Kidney epithelial cell (primary cell): ENCODE measurements around the gene ELP4. TPM values are rescaled to one million over a fixed set of nuclear protein-coding genes. Genes with fewer than 3 reads are reported as not detected.

ENCODE experiments used
- DNase-seq: peaks from one replicate; pipeline ENCODE4 v3.0.0-alpha.2; 2010; ENCODE audit warnings: low read depth
- H3K27me3 ChIP-seq: 2 replicates; pipeline ENCODE4 v1.6.0; 2011; ENCODE audit warnings: low read length; ENCODE audit not compliant: control insufficient read depth, insufficient read depth
- H3K36me3 ChIP-seq: 2 replicates; pipeline ENCODE4 v1.5.1; 2011; ENCODE audit warnings: low read length; ENCODE audit not compliant: control insufficient read depth, insufficient read depth
- H3K4me3 ChIP-seq: 2 replicates; pipeline ENCODE4 v1.5.1; 2011; ENCODE audit warnings: low read depth, mild to moderate bottlenecking, control low read depth, low read length
- total RNA-seq: library from RNA; depleted of rRNA; stranded (reverse); fragments of >200 nt; gene quantifications from 2 replicates; pipeline ENCODE4 v1.2.3, GENCODE V29; 2015
- TF ChIP-seq, protein P1 (sequence below): IDR thresholded peaks from 2 replicates; pipeline ENCODE4 v1.5.1; 2011; ENCODE audit warnings: mild to moderate bottlenecking, moderate library complexity, low read length, control low read depth, inconsistent platforms; ENCODE audit not compliant: insufficient read depth, poor library complexity, severe bottlenecking

Gene ELP4
- total RNA-seq, 1 donor from 2014 or later, result 19.1 TPM

DNA sequence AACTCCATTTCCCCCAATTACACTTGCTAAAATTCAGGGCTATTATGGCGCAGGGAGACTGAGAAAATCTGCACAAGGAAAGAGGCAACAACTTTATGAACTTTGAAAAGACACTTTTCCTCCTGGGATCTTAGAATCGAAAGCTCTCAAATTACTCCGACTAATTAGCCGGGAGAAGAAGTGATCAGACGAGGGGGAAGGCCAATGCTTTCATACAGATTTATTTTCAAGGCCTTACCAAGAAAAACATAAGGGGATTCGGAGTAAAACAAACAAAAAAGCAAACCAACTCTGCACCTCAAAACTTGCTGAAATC, 299.9 kb downstream of the ELP4 start:
- TF ChIP-seq, protein P1, sequence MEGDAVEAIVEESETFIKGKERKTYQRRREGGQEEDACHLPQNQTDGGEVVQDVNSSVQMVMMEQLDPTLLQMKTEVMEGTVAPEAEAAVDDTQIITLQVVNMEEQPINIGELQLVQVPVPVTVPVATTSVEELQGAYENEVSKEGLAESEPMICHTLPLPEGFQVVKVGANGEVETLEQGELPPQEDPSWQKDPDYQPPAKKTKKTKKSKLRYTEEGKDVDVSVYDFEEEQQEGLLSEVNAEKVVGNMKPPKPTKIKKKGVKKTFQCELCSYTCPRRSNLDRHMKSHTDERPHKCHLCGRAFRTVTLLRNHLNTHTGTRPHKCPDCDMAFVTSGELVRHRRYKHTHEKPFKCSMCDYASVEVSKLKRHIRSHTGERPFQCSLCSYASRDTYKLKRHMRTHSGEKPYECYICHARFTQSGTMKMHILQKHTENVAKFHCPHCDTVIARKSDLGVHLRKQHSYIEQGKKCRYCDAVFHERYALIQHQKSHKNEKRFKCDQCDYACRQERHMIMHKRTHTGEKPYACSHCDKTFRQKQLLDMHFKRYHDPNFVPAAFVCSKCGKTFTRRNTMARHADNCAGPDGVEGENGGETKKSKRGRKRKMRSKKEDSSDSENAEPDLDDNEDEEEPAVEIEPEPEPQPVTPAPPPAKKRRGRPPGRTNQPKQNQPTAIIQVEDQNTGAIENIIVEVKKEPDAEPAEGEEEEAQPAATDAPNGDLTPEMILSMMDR, result no peak
- DNase-seq, result no peak
- H3K27me3 ChIP-seq, result peaks cover 99% of the 10 kb centered on the region
- no peaks in the 10 kb centered on the region for H3K36me3 ChIP-seq
- H3K4me3 ChIP-seq, result peak overlapping the region; percentile 24

DNA sequence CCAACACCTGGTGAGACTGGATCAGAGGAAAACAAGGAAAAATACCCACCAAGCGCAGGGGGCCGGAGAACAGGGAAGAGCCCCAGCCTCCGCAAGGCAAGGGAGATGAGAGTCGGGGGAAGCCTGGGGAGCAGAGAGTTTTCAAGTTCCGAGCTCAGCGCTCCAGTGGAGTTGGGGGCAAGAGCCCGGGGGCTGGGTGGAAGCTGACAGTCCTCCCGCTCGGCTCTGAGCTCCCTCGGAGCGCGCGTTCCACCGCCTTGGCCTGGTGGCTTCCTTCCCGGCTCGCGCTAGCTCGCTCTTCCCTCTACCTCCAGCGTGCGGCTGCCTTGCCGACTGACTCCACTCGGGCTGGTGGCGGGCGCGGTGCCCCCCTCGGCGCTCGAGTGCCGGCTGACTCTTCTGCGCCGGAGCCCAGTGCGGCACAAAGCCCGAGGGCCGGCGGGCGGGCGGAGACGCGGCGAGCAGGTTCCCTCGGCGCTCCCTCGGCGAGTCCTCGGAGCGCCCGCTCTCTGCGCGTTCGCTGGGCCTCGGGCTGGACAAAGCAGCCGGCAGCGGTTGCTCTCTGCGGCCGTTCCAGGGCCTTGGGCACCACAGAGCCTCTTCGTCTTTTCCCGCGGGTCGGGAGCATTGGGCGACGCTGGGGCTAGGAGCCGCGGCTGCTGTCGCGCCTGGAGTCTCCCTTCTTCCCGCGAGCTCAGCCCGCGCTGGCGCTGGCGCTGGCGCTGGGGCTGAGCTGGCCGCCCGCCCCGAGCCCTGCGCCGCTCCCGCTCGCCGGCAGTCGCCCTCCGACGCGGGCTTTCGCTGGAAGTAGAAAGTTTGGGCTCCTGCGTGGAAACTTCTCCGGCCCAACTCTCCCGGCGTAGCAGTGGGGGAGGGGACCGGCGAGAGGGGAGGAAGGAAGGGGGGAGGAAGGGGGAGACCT, 300.6 kb downstream of the ELP4 start:
- TF ChIP-seq, protein P1, result no peak
- DNase-seq, result no peak
- Histone ChIP-seq H3K4me3 (peak overlapping the region; percentile 24), H3K27me3 (peaks cover 100% of the 10 kb centered on the region), H3K36me3 (no peaks in the 10 kb centered on the region)

DNA sequence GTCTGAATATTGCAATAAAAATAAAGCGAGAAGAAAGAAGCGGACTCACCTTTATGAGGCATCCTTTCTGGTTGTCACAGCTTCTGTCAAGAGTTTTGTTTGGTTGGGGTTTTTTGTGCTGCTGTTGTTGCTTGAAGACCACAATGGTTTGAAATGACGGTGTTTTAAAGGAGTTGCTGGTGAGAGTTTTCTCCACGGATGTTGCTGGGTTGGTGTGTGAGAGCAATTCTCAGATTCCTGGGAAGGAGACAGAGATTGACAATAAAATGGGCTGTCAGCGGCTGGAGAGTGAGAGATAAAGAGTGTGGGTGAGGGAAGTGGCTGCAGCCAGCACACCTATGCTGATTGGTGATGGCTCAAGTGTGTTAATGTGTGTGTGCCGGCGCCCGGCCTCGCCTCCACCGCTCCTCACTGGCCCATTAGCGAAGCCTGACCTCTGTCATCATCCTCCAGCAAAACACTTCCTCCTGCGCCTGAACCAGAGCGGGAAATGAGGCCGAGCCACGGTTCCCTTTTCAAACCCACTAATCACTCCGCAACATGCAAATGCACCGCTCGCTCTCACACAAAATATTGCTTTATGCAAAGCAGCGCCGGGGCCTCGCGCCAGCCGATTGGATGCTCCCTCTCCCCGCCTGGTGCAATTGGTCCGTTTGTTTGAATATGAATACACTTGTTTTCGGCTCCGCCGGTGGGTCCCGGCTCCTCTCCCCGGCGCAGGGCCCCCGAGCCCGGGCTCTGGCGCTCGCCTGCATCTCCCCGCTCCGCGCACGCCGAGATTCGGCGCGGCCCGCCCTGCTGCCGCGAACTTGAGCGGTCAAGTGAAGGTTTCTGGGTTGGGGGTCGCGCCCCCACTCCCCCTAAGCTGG, 301.4 kb downstream of the ELP4 start, which contains the start of gene PAX6:
Gene PAX6 (minus strand): TSS at position 544 of the 869 bp plus-strand sequence. CDS start 4,911 bp downstream, outside the sequence.
- Histone ChIP-seq H3K36me3 (no peaks in the 10 kb centered on the region), H3K4me3 (peak within 1 kb of the TSS; percentile 24), H3K27me3 (peaks cover 100% of the 10 kb centered on the region)
- TF ChIP-seq, protein P1, result no peak
- no peak for DNase-seq

DNA sequence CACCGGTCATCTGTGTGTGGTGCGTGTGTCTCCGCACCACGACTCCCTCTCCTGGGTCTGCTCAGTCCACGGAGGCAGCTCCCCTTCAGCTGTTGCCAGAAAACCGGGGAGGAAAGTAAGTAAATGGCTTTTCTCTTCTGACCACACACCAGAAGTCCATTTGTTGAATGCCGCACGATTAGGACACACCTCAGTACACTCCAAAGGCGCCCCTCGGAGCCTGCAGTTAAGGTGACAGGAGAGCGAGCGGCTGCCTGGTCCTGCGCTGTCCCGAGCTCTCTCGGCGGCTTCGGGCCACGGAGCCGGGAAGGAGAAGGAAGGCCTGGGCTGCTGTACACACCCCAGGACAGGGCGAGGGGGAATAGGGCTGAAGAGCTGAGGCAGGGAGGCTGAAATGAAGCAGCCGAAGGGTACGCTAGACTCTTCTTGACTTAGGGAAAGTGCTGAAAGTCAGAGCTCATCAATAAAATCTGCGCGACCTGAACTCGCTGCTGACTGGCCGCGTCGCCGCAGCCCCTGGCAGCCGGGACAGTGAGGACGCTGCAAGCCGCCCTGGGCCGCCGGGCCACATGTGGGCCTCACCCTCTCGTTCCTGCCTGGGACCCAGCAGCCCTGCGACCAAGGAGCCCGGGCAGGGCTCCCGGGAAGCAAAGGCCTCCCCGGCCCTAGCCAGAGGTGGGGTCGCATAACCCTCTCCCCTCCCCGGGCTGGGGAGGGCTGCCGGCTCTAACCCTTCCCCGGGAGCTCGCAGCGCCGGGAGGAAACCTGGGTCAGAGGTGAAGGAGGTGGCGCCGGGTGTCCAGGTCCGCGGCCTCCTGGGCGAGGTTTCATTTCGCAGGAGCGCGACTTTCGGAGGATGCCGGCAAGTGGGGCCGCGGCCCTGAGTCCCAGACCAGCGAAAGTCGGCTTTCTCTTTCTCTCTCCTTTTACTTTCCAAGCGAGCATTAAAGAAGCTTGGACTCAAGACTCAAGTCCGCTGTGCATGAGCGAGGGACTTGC, 303.1 kb downstream of the ELP4 start:
- no peak overlapping the region for H3K4me3 ChIP-seq
- TF ChIP-seq, protein P1, result no peak
- no peak for DNase-seq
- H3K36me3 ChIP-seq, result no peaks in the 10 kb centered on the region
- peaks cover 100% of the 10 kb centered on the region for H3K27me3 ChIP-seq
